A549 (cell line): ENCODE results near the gene FGF6. TPM values are rescaled to one million over a fixed set of nuclear protein-coding genes. Genes with fewer than 3 reads are reported as not detected.

Source experiments
- ATAC-seq, 2 experiments: fragments of 200-7000 bp in 1 of 2; fragments of >200 bp in 1 of 2; cut with Nextera tagmentation in 1 of 2; cut with Tn5 transposase in 1 of 2; 3 replicates each; pipeline versions ENCODE4 v1.8.0 to v1.9.1; 2018 to 2020; ENCODE audit warnings: mild to moderate bottlenecking in 1 of 2, moderate library complexity in 1 of 2
- CTCF ChIA-PET: fragments of 300-600 bp; sonication (Branson Sonifier 250); formaldehyde crosslinking; extraction: SDS; loops from one replicate; lab custom pipeline; 2021; ENCODE audit warnings: antibody characterized with exemption, inconsistent platforms; lab: Yijun Ruan, JAX
- POLR2A ChIA-PET: fragments of 350-600 bp; formaldehyde crosslinking; extraction: SDS; loops from one replicate; lab custom pipeline; 2021; ENCODE audit warnings: antibody characterized with exemption, inconsistent platforms; lab: Yijun Ruan, JAX
- DNase-seq, 2 experiments: peaks; one replicate each; pipeline versions ENCODE4 v3.0.0 to v3.0.0-alpha.2; 2011 to 2016; ENCODE audit warnings: low read depth in 1 of 2, low spot score in 1 of 2
- FAIRE-seq: peaks from 2 replicates; lab custom pipeline; 2011; peaks lifted over from hg19 to GRCh38; lab: Jason Lieb, UNC
- H3K27ac ChIP-seq, 2 experiments: fragments of >200 bp; sonication (Bioruptor Twin); formaldehyde crosslinking; 3 replicates each; pipeline ENCODE4 v1.5.1; 2016 to 2017
- H3K4me1 ChIP-seq: fragments of >200 bp; sonication (Bioruptor Twin); formaldehyde crosslinking; 3 replicates; pipeline ENCODE4 v1.6.1; 2016
- H3K4me2 ChIP-seq: fragments of >200 bp; sonication (Bioruptor Twin); formaldehyde crosslinking; 3 replicates; pipeline ENCODE4 v1.6.1; 2016
- H3K4me3 ChIP-seq: fragments of >200 bp; sonication (Bioruptor Twin); formaldehyde crosslinking; 3 replicates; pipeline ENCODE4 v1.5.1; 2016
- H3K9me3 ChIP-seq: fragments of >200 bp; sonication (Bioruptor Twin); formaldehyde crosslinking; 3 replicates; pipeline ENCODE4 v1.6.1; 2016
- CEBPB ChIP-seq, 2 experiments: fragments of >200 bp in 1 of 2; sonication (Bioruptor Twin) in 1 of 2; formaldehyde crosslinking in 1 of 2; IDR thresholded peaks; 2 replicates each; pipeline ENCODE4 v1.6.1; 2012 to 2016
- CHD4 ChIP-seq: fragments of 200-600 bp; sonication (generic); IDR thresholded peaks from 2 replicates; pipeline ENCODE4 v1.6.1; 2016; ENCODE audit warnings: antibody characterized with exemption, mild to moderate bottlenecking, borderline replicate concordance
- CTCF ChIP-seq: fragments of >200 bp; sonication (Bioruptor Twin); formaldehyde crosslinking; IDR thresholded peaks from 3 replicates; pipeline ENCODE4 v1.5.1; 2016
- EHF ChIP-seq: fragments of 250-450 bp; sonication (Bioruptor Pico); IDR thresholded peaks from 2 replicates; pipeline ENCODE4 v1.5.0; 2020; ENCODE audit warnings: mild to moderate bottlenecking
- ELK1 ChIP-seq: fragments of 150-350 bp; IDR thresholded peaks from 2 replicates; pipeline ENCODE4 v1.6.1; 2014; ENCODE audit warnings: low read depth, mild to moderate bottlenecking, low read length
- ESRRA ChIP-seq: fragments of 150-350 bp; IDR thresholded peaks from 2 replicates; pipeline ENCODE4 v1.6.1; 2014; ENCODE audit warnings: mild to moderate bottlenecking, low read length, borderline replicate concordance
- HOXA7 ChIP-seq: fragments of 250-450 bp; sonication (Bioruptor Pico); IDR thresholded peaks from 2 replicates; pipeline ENCODE4 v1.5.0; 2020; ENCODE audit warnings: mild to moderate bottlenecking, moderate library complexity
- JUNB ChIP-seq: fragments of >200 bp; sonication (Bioruptor Twin); formaldehyde crosslinking; IDR thresholded peaks from 2 replicates; pipeline ENCODE4 v1.6.1; 2016
- NFE2L2 ChIP-seq: fragments of 150-350 bp; conservative IDR thresholded peaks from 2 replicates; pipeline ENCODE4 v1.6.1; 2014; ENCODE audit warnings: low read length
- POLR2AphosphoS2 ChIP-seq: conservative IDR thresholded peaks from 2 replicates; pipeline ENCODE4 v1.6.1; 2012; ENCODE audit warnings: low read length, improper control_type of control experiment, inconsistent platforms
- RARB ChIP-seq: fragments of 250-450 bp; sonication (Bioruptor Pico); IDR thresholded peaks from 2 replicates; pipeline ENCODE4 v1.8.0; 2021; ENCODE audit warnings: mild to moderate bottlenecking, moderate library complexity
- RFX5 ChIP-seq: fragments of 450-650 bp; IDR thresholded peaks from 2 replicates; pipeline ENCODE4 v1.7.1; 2014; ENCODE audit warnings: antibody characterized with exemption, mild to moderate bottlenecking, moderate library complexity
- TP53 ChIP-seq: fragments of 250-450 bp; sonication (Bioruptor Pico); IDR thresholded peaks from 2 replicates; pipeline ENCODE4 v1.5.0; 2021; ENCODE audit warnings: mild to moderate bottlenecking, moderate library complexity
- USF2 ChIP-seq: fragments of 450-650 bp; IDR thresholded peaks from 2 replicates; pipeline ENCODE4 v1.6.1; 2014; ENCODE audit warnings: antibody characterized with exemption
- ZC3H11A ChIP-seq: fragments of 450-650 bp; IDR thresholded peaks from 2 replicates; pipeline ENCODE4 v1.6.1; 2014; ENCODE audit warnings: antibody characterized with exemption, mild to moderate bottlenecking
- ZFP36 ChIP-seq: fragments of 450-650 bp; IDR thresholded peaks from 2 replicates; pipeline ENCODE4 v1.6.1; 2014; ENCODE audit warnings: borderline replicate concordance; ENCODE audit not compliant: partially characterized antibody
- ZSCAN20 ChIP-seq: fragments of 250-450 bp; sonication (Bioruptor Pico); IDR thresholded peaks from 2 replicates; pipeline ENCODE4 v1.8.0; 2022; ENCODE audit warnings: mild to moderate bottlenecking, moderate library complexity
- WGBS: methylation state at CpG from one replicate; pipeline ENCODE4 v1.1.6; 2017; ENCODE audit errors: missing lambda C conversion rate; 5-methylcytosine and 5-hydroxymethylcytosine counted together
- polyA plus RNA-seq, 4 experiments: library from polyadenylated mRNA; depleted of rRNA in 3 of 4; stranded (reverse); fragments of >200 nt; fragmentation: RNase III in 1 of 4; extraction: RNeasy Plus Mini Kit Qiagen cat#74134 plus additional on column Dnase treatment in 1 of 4; gene quantifications; 2 replicates in 3 of 4; 3 replicates in 1 of 4; pipeline ENCODE4 v1.2.3, GENCODE V29; 2011 to 2017

Gene FGF6
- polyA plus RNA-seq, 2 of the 4 experiments (the other 2 are of a cell fraction) = not detected

GRCh38 chr12:4441355-4442335 is 4.0 kb downstream of the FGF6 start:
- no peak for DNase-seq
- WGBS = 23% methylated on average over 19 of the region's 19 CpGs
- TF ChIP-seq JUNB (no peak), ELK1 (no peak), NFE2L2 (no peak), RFX5 (no peak), POLR2AphosphoS2 (no peak), CEBPB (IDR thresholded peaks at IDR 0.05) (no peak), HOXA7 (CRISPR knock-in tag) (no peak), CTCF (no peak), ZSCAN20 (CRISPR knock-in tag) (no peak)
- Histone ChIP-seq H3K27ac (no peak overlapping the region), H3K4me3 (no peak overlapping the region), H3K9me3 (no peaks in the 10 kb centered on the region), H3K4me1 (no peaks in the 10 kb centered on the region), H3K4me2 (no peak overlapping the region)
- no peak for FAIRE-seq
- no peak for ATAC-seq
- ChIA-PET CTCF (interaction anchor here (2.1 kb wide), 1 partner anchor 20 kb away, joined by 4 read pairs; no protein-coding TSS in a partner anchor), POLR2A (no interaction called here)

- no peak for TF ChIP-seq RARB
- no peak for TF ChIP-seq ZFP36
- no peak for TF ChIP-seq JUNB
- TF ChIP-seq ESRRA = no peak
- no peak for TF ChIP-seq EHF
- no peak for TF ChIP-seq RFX5
- no peak for TF ChIP-seq CHD4
- TF ChIP-seq ZC3H11A = no peak
- no peak for TF ChIP-seq USF2
- TF ChIP-seq TP53 (CRISPR knock-in tag) = no peak
- TF ChIP-seq, all 56 proteins: peak for 0
- FAIRE-seq = no peak
- Histone ChIP-seq H3K4me3 (no peak overlapping the region), H3K27ac (no peak overlapping the region), H3K4me2 (no peak overlapping the region), H3K4me1 (no peaks in the 10 kb centered on the region), H3K9me3 (peaks cover 10% of the 10 kb centered on the region; the same call in 2 of the 3 replicates)
- WGBS = 12% methylated on average over 5 of the region's 5 CpGs
- ChIA-PET CTCF (interaction anchor here (1.0 to 1.5 kb wide), 2 partner anchors 19 to 415 kb away, joined by 3 to 7 read pairs; no protein-coding TSS in a partner anchor), POLR2A (no interaction called here)
- no peak for ATAC-seq
- DNase-seq = no peak
Measured at GRCh38 chr12:4440187-4440941, 5.3 kb downstream of the FGF6 start.
